Common myeloid progenitor, CD34-positive (primary cell): ENCODE measurements around the gene ADIG. TPM values are rescaled to one million over a fixed set of nuclear protein-coding genes. Genes with fewer than 3 reads are reported as not detected.

ENCODE experiments used
- CTCF ChIA-PET: fragments of 350-600 bp; sonication (Branson Sonifier 250); formaldehyde crosslinking; loops from one replicate; lab custom pipeline; 2021; ENCODE audit warnings: antibody characterized with exemption; lab: Charles Lee
- POLR2A ChIA-PET: fragments of 350-600 bp; sonication (Branson Sonifier 250); formaldehyde crosslinking; loops from one replicate; lab custom pipeline; 2021; ENCODE audit warnings: antibody characterized with exemption; lab: Charles Lee
- DNase-seq, 3 donors: peaks; one replicate each; pipeline versions ENCODE4 v3.0.0 to v3.0.0-alpha.2; 2013
- H3K27ac ChIP-seq, 2 experiments: 1 replicate in 1 of 2; 2 replicates in 1 of 2; pipeline ENCODE4 v1.7.0; 2013; ENCODE audit warnings: inconsistent platforms in 2 of 2, low read length in 2 of 2, mild to moderate bottlenecking in 2 of 2, low read depth in 1 of 2, moderate library complexity in 1 of 2; ENCODE audit not compliant: severe bottlenecking in 2 of 2, insufficient read depth in 1 of 2, poor library complexity in 1 of 2
- H3K27me3 ChIP-seq, 5 experiments: replicated peaks in 2 of 5; 1 replicate in 3 of 5; 2 replicates in 2 of 5; pipeline versions ENCODE4 v1.6.1 to v1.7.0; 2013; ENCODE audit warnings: low read length in 4 of 5, mild to moderate bottlenecking in 2 of 5, moderate library complexity in 2 of 5, inconsistent platforms in 1 of 5; ENCODE audit not compliant: insufficient read depth in 5 of 5, control insufficient read depth in 4 of 5
- H3K36me3 ChIP-seq, 4 experiments: 1 replicate in 2 of 4; 2 replicates in 2 of 4; pipeline versions ENCODE4 v1.6.1 to v1.7.0; 2013; ENCODE audit warnings: low read length in 3 of 4, control low read depth in 1 of 4, mild to moderate bottlenecking in 1 of 4; ENCODE audit not compliant: control insufficient read depth in 4 of 4, insufficient read depth in 4 of 4
- H3K4me1 ChIP-seq, 4 experiments: 1 replicate in 3 of 4; 2 replicates in 1 of 4; pipeline versions ENCODE4 v1.6.1 to v1.7.1; 2013; ENCODE audit warnings: low read length in 3 of 4, mild to moderate bottlenecking in 3 of 4, control low read depth in 1 of 4, inconsistent platforms in 1 of 4, moderate library complexity in 1 of 4; ENCODE audit not compliant: control insufficient read depth in 4 of 4, insufficient read depth in 4 of 4; ENCODE audit errors: control extremely low read depth in 1 of 4
- H3K4me3 ChIP-seq, 7 experiments: 1 replicate in 4 of 7; 2 replicates in 3 of 7; pipeline versions ENCODE4 v1.5.1 to v1.7.0; 2013; ENCODE audit warnings: mild to moderate bottlenecking in 7 of 7, low read length in 6 of 7, moderate library complexity in 6 of 7, inconsistent platforms in 2 of 7, low read depth in 2 of 7, control low read depth in 1 of 7; ENCODE audit not compliant: insufficient read depth in 4 of 7, control insufficient read depth in 1 of 7; ENCODE audit errors: extremely low read depth in 1 of 7
- H3K9me3 ChIP-seq, 5 experiments: 1 replicate in 4 of 5; 2 replicates in 1 of 5; pipeline versions ENCODE4 v1.6.1 to v1.7.1; 2013; ENCODE audit warnings: low read length in 4 of 5, mild to moderate bottlenecking in 2 of 5, inconsistent platforms in 1 of 5, low read depth in 1 of 5, moderate library complexity in 1 of 5; ENCODE audit not compliant: control insufficient read depth in 4 of 5, insufficient read depth in 2 of 5; ENCODE audit errors: control extremely low read depth in 1 of 5
- WGBS: methylation state at CpG from one replicate; pipeline ENCODE4 v1.1.5; 2013; ENCODE audit not compliant: insufficient coverage; 5-methylcytosine and 5-hydroxymethylcytosine counted together
- polyA plus RNA-seq: library from polyadenylated mRNA; unstranded; fragments of 120-200 nt; gene quantifications from one replicate; pipeline ENCODE4 v1.2.1, GENCODE V29; 2013

Gene ADIG
- not detected for polyA plus RNA-seq

DNA sequence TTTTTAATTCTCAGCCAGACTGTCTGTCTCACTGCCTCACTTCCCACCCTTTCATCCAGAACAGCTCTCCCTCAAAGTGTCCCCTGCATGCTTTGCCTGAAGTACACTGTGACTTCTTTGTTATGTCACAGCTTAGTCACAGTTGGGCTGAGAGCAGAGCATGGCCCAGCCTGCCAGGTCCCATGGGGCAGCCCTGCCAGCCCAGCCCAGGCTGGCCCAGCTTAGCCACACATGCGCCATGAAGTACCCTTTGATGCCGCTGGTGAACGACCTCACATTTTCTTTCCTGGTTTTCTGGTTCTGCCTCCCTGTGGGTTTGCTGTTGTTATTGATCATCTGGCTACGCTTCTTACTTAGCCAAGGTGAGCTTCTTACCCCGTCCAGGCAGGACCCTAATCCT is at the start of gene ADIG:
ADIG (plus strand) TSS at position 185 of the 400 bp plus-strand sequence; CDS start at position 239, 54 bp downstream.
- no peaks in the 10 kb centered on the region for H3K9me3 ChIP-seq
- H3K27ac ChIP-seq: no peak within 1 kb of the TSS
- no peaks in the 10 kb centered on the region for H3K4me1 ChIP-seq
- CTCF ChIA-PET: no interaction called here
- 92% methylated on average over 3 of the region's 5 CpGs for WGBS
- H3K4me3 ChIP-seq: no peak within 1 kb of the TSS
- H3K36me3 ChIP-seq: peaks cover 0 to 11% (median under 1%) of the 10 kb centered on the region in 4 experiments
- H3K27me3 ChIP-seq: peaks cover 0 to 15% (median 9%) of the 10 kb centered on the region in 5 experiments
- no peak for DNase-seq
- POLR2A ChIA-PET: no interaction called here

DNA sequence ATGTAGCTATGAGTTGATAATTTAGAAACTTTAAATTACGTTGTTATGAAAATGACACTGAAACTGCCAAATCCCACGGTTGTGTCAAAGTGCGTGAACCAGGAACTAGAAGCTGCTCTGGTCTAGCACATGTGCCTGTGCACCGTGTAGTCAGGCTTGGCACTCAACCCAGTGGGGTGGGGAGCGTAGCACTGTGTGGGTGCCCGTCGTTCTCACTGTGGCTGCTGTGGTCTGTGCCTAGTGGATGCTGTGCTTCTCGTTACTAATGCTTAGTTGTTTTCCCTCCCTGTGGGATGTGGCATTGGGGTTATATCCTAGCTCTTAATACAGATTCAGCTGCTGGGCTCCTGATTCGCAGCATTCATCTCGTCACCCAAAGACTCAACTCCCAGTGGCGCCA is 46.2 kb upstream of the ADIG start:
- WGBS: 96% methylated on average over 8 of the region's 11 CpGs
- no peak for DNase-seq

DNA sequence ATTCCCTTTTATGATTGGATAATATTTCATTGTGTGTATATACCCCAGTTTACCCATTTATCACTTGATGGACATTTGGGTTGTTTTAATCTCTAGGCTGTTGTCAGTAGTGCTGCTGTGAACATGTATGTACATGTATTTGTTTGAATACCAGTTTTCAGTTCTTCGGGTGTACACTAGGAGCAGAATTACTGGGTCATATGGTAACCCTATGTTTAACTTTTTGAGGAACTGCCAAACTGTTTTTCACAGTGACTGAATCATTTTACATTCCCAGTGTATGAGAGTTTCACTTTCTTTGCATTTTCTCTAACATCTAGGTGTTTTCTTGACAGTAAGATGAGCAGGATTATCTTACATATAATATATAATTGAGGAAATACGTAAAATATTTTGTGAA is 44.7 kb upstream of the ADIG start:
- H3K36me3 ChIP-seq: peaks cover 21 to 81% (median 48%) of the 10 kb centered on the region in 4 experiments
- no peak for DNase-seq
- no CpG with 5 or more reads among the region's 2 CpGs for WGBS
- no peak overlapping the region for H3K27ac ChIP-seq
- H3K27me3 ChIP-seq: no peaks in the 10 kb centered on the region
- ChIA-PET POLR2A (no interaction called here), CTCF (no interaction called here)
- no peaks in the 10 kb centered on the region for H3K4me1 ChIP-seq
- H3K9me3 ChIP-seq: peaks cover 0 to 2% (median 0%) of the 10 kb centered on the region in 5 experiments
- H3K4me3 ChIP-seq: no peak overlapping the region

More for the DNA sequence above, 46.2 kb upstream of the ADIG start:
- ChIA-PET CTCF (no interaction called here), POLR2A (no interaction called here)
- Histone ChIP-seq H3K36me3 (peaks cover 28 to 71% (median 41%) of the 10 kb centered on the region in 4 experiments), H3K27ac (no peak overlapping the region), H3K27me3 (no peaks in the 10 kb centered on the region), H3K9me3 (peaks cover 0 to 2% (median 0%) of the 10 kb centered on the region in 5 experiments), H3K4me1 (no peaks in the 10 kb centered on the region), H3K4me3 (no peak overlapping the region)

DNA sequence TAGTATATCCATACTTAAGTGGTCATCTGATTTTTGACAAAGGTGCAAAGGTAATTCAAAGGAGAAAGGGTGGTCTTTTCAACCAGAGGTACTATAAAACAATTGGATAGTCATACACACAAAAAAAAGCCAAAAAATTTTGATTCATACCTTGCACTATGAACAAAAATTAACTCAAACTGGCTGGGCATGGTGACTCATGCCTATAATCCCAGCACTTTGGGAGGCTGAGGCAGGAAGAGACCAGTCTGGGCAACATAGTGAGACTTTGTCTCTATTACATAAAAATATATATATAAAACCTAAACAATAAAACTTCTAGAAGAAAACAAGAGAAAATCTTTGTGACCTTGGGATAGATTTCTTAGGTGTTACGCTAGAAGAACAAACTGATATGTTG is 43.8 kb upstream of the ADIG start:
- ChIA-PET CTCF (no interaction called here), POLR2A (no interaction called here)
- Histone ChIP-seq H3K27ac (no peak overlapping the region), H3K36me3 (peaks cover 23 to 85% (median 54%) of the 10 kb centered on the region in 4 experiments), H3K9me3 (peaks cover 0 to 2% (median 0%) of the 10 kb centered on the region in 5 experiments), H3K4me3 (no peak overlapping the region), H3K27me3 (no peaks in the 10 kb centered on the region), H3K4me1 (no peaks in the 10 kb centered on the region)
- WGBS: no CpG with 5 or more reads among the region's 1 CpG
- DNase-seq: no peak

DNA sequence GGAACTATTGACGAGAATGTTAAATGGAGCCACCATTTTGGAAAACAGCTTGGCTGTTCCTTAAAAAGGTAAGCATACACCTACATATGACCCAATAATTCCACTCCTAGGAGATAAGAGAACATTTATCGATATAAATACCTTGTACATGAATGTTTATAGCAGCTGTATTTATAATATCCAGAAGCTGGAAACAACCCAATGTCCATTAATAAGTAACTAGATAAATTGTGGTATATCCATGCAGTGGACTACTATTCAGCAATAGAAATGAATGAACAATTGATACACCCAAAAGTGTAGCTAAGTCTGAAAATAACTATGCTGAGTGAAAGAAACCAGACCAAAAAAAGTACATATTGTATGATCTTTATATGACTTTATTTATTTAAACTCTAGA is 42.2 kb upstream of the ADIG start:
- ChIA-PET CTCF (no interaction called here), POLR2A (interaction anchor here (0.6 kb wide), 1 partner anchor 11 kb away, joined by 3 read pairs; no protein-coding TSS in a partner anchor)
- no peak for DNase-seq
- Histone ChIP-seq H3K27me3 (no peaks in the 10 kb centered on the region), H3K4me1 (no peaks in the 10 kb centered on the region), H3K27ac (no peak overlapping the region), H3K9me3 (peaks cover 0 to 2% (median 0%) of the 10 kb centered on the region in 5 experiments), H3K4me3 (no peak overlapping the region), H3K36me3 (peaks cover 27 to 73% (median 54%) of the 10 kb centered on the region in 4 experiments)
- WGBS: no CpG with 5 or more reads among the region's 2 CpGs

DNA sequence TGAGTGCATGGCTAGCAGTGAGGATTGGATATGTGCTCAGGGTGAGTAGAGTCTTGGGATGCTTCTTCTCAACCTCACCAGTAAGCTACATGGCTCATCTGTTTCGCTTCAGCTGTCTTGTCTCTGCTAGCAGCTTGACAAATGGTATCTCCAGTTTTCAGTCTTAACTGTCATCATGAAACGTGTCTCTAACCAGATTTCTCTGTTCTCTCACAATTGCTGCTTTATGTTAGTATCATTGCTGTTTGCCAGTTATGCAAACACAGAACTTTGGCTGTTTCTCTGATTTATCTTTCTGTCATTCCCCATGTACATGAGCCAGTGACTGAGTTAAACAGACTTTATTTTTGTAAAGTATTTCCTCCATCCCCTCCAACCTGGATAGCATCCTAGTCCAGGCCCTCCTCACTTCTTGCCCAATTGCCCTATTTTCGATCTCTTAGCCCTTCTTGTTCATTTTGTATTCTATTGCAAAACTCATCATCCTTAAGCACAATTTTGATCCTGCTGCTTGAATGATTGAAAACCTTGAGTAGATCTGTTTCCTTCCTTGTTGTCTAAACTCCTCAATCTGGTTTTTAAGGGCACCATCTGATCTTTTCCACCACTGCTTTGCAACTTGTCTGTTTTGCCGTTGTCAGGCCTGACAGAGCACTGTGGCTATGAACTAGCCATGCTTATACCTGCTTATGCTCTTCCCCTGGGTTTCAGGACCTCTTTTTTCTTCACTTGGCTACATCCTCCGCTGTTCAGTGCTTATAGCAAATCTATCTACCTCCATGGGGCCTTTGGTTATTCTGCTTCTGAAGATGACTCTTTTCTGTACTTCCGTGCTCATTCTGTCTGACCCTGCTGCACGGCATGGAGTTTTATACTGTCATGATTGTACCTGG is 37.7 kb upstream of the ADIG start:
- POLR2A ChIA-PET: no interaction called here
- H3K36me3 ChIP-seq: peaks cover 27 to 83% (median 58%) of the 10 kb centered on the region in 4 experiments
- no peak overlapping the region for H3K27ac ChIP-seq
- WGBS: 93% methylated on average over 6 of the region's 7 CpGs
- H3K4me3 ChIP-seq: no peak overlapping the region
- no peaks in the 10 kb centered on the region for H3K9me3 ChIP-seq
- no peaks in the 10 kb centered on the region for H3K27me3 ChIP-seq
- no peak for DNase-seq
- H3K4me1 ChIP-seq: no peaks in the 10 kb centered on the region
- CTCF ChIA-PET: no interaction called here

DNA sequence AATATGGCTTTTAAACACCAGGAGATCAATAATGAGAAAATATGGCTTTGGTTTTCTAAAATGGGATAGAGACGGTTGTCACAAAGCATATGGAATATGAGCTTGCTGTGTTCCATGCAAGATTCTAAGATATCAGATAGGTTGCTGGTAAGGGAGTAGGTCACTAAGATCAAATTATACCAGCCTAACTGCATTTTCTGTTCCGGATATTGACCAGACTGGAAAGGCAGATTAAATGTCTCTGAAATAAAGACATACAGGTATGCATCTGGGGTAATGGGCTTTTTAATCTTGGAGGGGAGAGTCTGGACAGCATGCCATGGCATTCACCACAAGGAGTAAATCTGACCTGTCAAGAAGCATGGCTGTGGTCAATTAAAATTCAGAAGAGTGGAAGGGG is 35.2 kb upstream of the ADIG start:
- CTCF ChIA-PET: no interaction called here
- WGBS: 100% methylated on average over 1 of the region's 2 CpGs
- no peak for DNase-seq

More for the DNA sequence above, 35.2 kb upstream of the ADIG start:
- H3K4me1 ChIP-seq: no peaks in the 10 kb centered on the region
- POLR2A ChIA-PET: no interaction called here
- H3K36me3 ChIP-seq: peaks cover 30 to 73% (median 56%) of the 10 kb centered on the region in 4 experiments
- H3K9me3 ChIP-seq: no peaks in the 10 kb centered on the region
- H3K27ac ChIP-seq: no peak overlapping the region
- H3K4me3 ChIP-seq: no peak overlapping the region
- no peaks in the 10 kb centered on the region for H3K27me3 ChIP-seq
